ENCODE data around the gene UFL1.

The UFL1 gene

DNA sequence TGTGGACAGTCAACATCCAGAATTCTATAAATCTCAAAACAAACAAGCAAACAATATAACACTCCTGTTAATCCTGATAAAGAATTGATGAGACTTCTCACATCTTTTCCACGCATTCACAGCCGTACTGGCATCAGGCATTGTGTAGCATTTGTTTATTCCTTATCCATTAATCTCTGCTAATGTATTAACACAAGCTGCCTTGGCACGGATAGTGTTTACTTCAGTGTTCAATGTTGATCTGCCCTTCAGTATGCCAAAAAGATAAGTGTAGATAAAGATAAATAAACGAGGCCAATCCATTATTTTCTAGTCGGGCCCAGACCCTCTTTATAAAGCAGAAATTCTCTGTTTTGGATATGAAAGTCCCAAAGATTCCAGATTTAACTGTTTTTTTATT, 16.1 kb downstream of the UFL1 start:
- H3K79me2 ChIP-seq (ENCODE audit: insufficient read depth, low read depth), result no peaks in the 10 kb centered on the region
- no peak overlapping the region for H3K4me2 ChIP-seq
- no peak overlapping the region for H3K4me3 ChIP-seq (IDR thresholded peaks at IDR 0.05; ENCODE audit: insufficient read depth, low read depth, low read length)
- H3K9ac ChIP-seq, result no peak overlapping the region
- no peak overlapping the region for H3K27ac ChIP-seq
- H3K27me3 ChIP-seq (ENCODE audit: insufficient read depth, low read depth), result no peaks in the 10 kb centered on the region
- no peaks in the 10 kb centered on the region for H3K36me3 ChIP-seq (ENCODE audit: insufficient read depth)
- TF ChIP-seq, protein P1, sequence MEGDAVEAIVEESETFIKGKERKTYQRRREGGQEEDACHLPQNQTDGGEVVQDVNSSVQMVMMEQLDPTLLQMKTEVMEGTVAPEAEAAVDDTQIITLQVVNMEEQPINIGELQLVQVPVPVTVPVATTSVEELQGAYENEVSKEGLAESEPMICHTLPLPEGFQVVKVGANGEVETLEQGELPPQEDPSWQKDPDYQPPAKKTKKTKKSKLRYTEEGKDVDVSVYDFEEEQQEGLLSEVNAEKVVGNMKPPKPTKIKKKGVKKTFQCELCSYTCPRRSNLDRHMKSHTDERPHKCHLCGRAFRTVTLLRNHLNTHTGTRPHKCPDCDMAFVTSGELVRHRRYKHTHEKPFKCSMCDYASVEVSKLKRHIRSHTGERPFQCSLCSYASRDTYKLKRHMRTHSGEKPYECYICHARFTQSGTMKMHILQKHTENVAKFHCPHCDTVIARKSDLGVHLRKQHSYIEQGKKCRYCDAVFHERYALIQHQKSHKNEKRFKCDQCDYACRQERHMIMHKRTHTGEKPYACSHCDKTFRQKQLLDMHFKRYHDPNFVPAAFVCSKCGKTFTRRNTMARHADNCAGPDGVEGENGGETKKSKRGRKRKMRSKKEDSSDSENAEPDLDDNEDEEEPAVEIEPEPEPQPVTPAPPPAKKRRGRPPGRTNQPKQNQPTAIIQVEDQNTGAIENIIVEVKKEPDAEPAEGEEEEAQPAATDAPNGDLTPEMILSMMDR (conservative IDR thresholded peaks at IDR 0.05; ENCODE audit: low read depth, low read length), result no peak
- H2AFZ ChIP-seq (ENCODE audit: low read depth), result no peak overlapping the region
- H3K4me1 ChIP-seq (ENCODE audit: low read depth, poor library complexity, severe bottlenecking), result no peaks in the 10 kb centered on the region
- H4K20me1 ChIP-seq (ENCODE audit: insufficient read depth), result no peaks in the 10 kb centered on the region

- no peak overlapping the region for H2AFZ ChIP-seq (ENCODE audit: low read depth)
- TF ChIP-seq, protein P1 (conservative IDR thresholded peaks at IDR 0.05; ENCODE audit: low read depth, low read length), result peak; percentile 46; the same call in 1 of the 2 replicates
- no peaks in the 10 kb centered on the region for H3K36me3 ChIP-seq (ENCODE audit: insufficient read depth)
Observed at GRCh38 chr6:96542702-96543101, 21.1 kb downstream of the UFL1 start.

GRCh38 chr6:96545882-96546281, 24.3 kb downstream of the UFL1 start:
- no peaks in the 10 kb centered on the region for H3K27me3 ChIP-seq (ENCODE audit: insufficient read depth, low read depth)
- H3K4me2 ChIP-seq, result no peak overlapping the region
- no peaks in the 10 kb centered on the region for H3K4me1 ChIP-seq (ENCODE audit: low read depth, poor library complexity, severe bottlenecking)
- no peak overlapping the region for H3K27ac ChIP-seq
- no peak overlapping the region for H3K9ac ChIP-seq
- no peak overlapping the region for H2AFZ ChIP-seq (ENCODE audit: low read depth)
- TF ChIP-seq, protein P1 (conservative IDR thresholded peaks at IDR 0.05; ENCODE audit: low read depth, low read length), result no peak
- H3K4me3 ChIP-seq (IDR thresholded peaks at IDR 0.05; ENCODE audit: insufficient read depth, low read depth, low read length), result no peak overlapping the region
- H4K20me1 ChIP-seq (ENCODE audit: insufficient read depth), result no peaks in the 10 kb centered on the region
- no peaks in the 10 kb centered on the region for H3K36me3 ChIP-seq (ENCODE audit: insufficient read depth)
- H3K79me2 ChIP-seq (ENCODE audit: insufficient read depth, low read depth), result no peaks in the 10 kb centered on the region

More at GRCh38 chr6:96542702-96543101, 21.1 kb downstream of the UFL1 start:
- no peaks in the 10 kb centered on the region for H3K79me2 ChIP-seq (ENCODE audit: insufficient read depth, low read depth)
- H3K4me1 ChIP-seq (ENCODE audit: low read depth, poor library complexity, severe bottlenecking), result no peaks in the 10 kb centered on the region
- no peak overlapping the region for H3K9ac ChIP-seq
- no peaks in the 10 kb centered on the region for H3K27me3 ChIP-seq (ENCODE audit: insufficient read depth, low read depth)
- no peaks in the 10 kb centered on the region for H4K20me1 ChIP-seq (ENCODE audit: insufficient read depth)
- no peak overlapping the region for H3K4me3 ChIP-seq (IDR thresholded peaks at IDR 0.05; ENCODE audit: insufficient read depth, low read depth, low read length)
- no peak overlapping the region for H3K4me2 ChIP-seq
- no peak overlapping the region for H3K27ac ChIP-seq

- no peaks in the 10 kb centered on the region for H3K4me1 ChIP-seq (ENCODE audit: low read depth, poor library complexity, severe bottlenecking)
- H3K4me2 ChIP-seq, result no peak overlapping the region
- no peak overlapping the region for H3K9ac ChIP-seq
- H3K27me3 ChIP-seq (ENCODE audit: insufficient read depth, low read depth), result no peaks in the 10 kb centered on the region
- H4K20me1 ChIP-seq (ENCODE audit: insufficient read depth), result no peaks in the 10 kb centered on the region
- TF ChIP-seq, protein P1 (conservative IDR thresholded peaks at IDR 0.05; ENCODE audit: low read depth, low read length), result no peak
- H3K79me2 ChIP-seq (ENCODE audit: insufficient read depth, low read depth), result no peaks in the 10 kb centered on the region
- no peak overlapping the region for H3K27ac ChIP-seq
- no peak overlapping the region for H2AFZ ChIP-seq (ENCODE audit: low read depth)
- H3K4me3 ChIP-seq (IDR thresholded peaks at IDR 0.05; ENCODE audit: insufficient read depth, low read depth, low read length), result no peak overlapping the region
- H3K36me3 ChIP-seq (ENCODE audit: insufficient read depth), result no peaks in the 10 kb centered on the region
Observed at GRCh38 chr6:96547654-96548053, 26.0 kb downstream of the UFL1 start.
